ENCODE results near the gene FGF3.

The FGF3 gene

GRCh38 chr11:69818603-69819441 lies at the start of gene FGF3:
Gene FGF3 (minus strand): TSS chr11:69819416. CDS start chr11:69818933, 483 bp downstream.
- H3K36me3 ChIP-seq (ENCODE audit: control insufficient read depth in 1 of 2, insufficient read depth in 2 of 2, low read length in 2 of 2): no peaks in the 10 kb centered on the region
- no peaks in the 10 kb centered on the region for H3K9me3 ChIP-seq (ENCODE audit: control insufficient read depth in 1 of 2, low read length in 2 of 2)
- peaks cover 0 to 13% of the 10 kb centered on the region in 2 donors for H3K4me1 ChIP-seq (ENCODE audit: control insufficient read depth in 1 of 2, insufficient read depth in 2 of 2, low read length in 2 of 2)
- H3K4me3 ChIP-seq (ENCODE audit: low read depth in 1 of 2, low read length in 2 of 2): no peak within 1 kb of the TSS
- H3K27ac ChIP-seq (ENCODE audit: low read length): no peak within 1 kb of the TSS
- peaks cover 16% of the 10 kb centered on the region for H3K27me3 ChIP-seq (ENCODE audit: low read depth, low read length)

- Histone ChIP-seq H3K27me3 (ENCODE audit: low read depth, low read length) (no peaks in the 10 kb centered on the region), H3K36me3 (ENCODE audit: control insufficient read depth in 1 of 2, insufficient read depth in 2 of 2, low read length in 2 of 2) (no peaks in the 10 kb centered on the region), H3K4me1 (ENCODE audit: control insufficient read depth in 1 of 2, insufficient read depth in 2 of 2, low read length in 2 of 2) (peaks cover 0 to 5% of the 10 kb centered on the region in 2 donors), H3K27ac (ENCODE audit: low read length) (no peak overlapping the region), H3K4me3 (ENCODE audit: low read depth in 1 of 2, low read length in 2 of 2) (no peak overlapping the region), H3K9me3 (ENCODE audit: control insufficient read depth in 1 of 2, low read length in 2 of 2) (no peaks in the 10 kb centered on the region)
These were observed 49.7 kb upstream of the FGF3 start for GRCh38 chr11:69868871-69869270.

GRCh38 chr11:69868006-69868810 lies 49.0 kb upstream of the FGF3 start:
- Histone ChIP-seq H3K4me3 (ENCODE audit: low read depth in 1 of 2, low read length in 2 of 2) (no peak overlapping the region), H3K36me3 (ENCODE audit: control insufficient read depth in 1 of 2, insufficient read depth in 2 of 2, low read length in 2 of 2) (no peaks in the 10 kb centered on the region), H3K27me3 (ENCODE audit: low read depth, low read length) (no peaks in the 10 kb centered on the region), H3K4me1 (ENCODE audit: control insufficient read depth in 1 of 2, insufficient read depth in 2 of 2, low read length in 2 of 2) (peaks cover 0 to 5% of the 10 kb centered on the region in 2 donors), H3K27ac (ENCODE audit: low read length) (no peak overlapping the region), H3K9me3 (ENCODE audit: control insufficient read depth in 1 of 2, low read length in 2 of 2) (no peaks in the 10 kb centered on the region)

DNA sequence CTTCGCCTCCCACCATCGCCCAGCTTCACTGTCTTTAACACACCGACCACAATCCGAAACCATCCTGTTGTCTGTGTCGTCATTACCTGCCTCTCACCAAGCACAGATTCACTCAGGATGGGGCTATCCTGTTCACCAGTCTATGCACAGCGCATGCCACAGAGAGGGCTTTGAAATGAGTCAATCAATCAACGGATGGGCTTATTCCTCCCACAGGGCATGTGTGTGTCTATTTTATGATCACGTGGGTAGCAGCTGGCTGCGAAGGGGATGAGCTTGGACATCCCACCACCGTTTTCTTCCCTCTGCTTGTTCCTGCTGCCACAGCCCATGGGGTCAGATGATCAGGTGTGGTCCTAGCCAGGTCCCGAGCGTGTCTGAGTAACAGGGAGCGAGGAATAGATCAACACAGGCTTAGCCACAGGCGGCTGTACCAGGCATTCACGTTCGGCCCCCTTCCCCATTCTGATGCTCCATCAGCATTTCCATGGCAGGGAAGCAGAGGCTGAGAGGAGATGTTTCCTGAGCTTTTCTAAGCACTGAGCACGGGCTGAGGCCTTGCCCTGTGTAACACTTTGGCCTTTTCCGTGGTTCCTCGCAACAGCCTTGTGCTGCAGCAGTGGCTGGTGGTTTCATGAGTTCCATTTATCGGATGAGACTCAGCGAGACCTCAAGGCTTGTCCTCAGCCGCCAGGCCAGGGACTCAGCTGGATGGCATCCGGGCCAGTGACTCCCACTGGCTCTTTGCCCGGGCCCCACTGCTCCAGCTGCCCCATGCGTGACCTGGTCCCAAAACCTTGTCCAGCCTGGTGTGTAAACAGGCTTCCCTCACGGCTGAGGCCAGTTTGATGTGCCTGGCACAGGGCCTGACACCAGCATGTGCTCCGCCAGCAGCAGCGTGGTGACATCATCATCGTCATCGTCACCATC lies 48.1 kb upstream of the FGF3 start:
- H3K4me1 ChIP-seq (ENCODE audit: control insufficient read depth in 1 of 2, insufficient read depth in 2 of 2, low read length in 2 of 2): peaks cover 0 to 5% of the 10 kb centered on the region in 2 donors
- H3K9me3 ChIP-seq (ENCODE audit: control insufficient read depth in 1 of 2, low read length in 2 of 2): no peaks in the 10 kb centered on the region
- H3K27me3 ChIP-seq (ENCODE audit: low read depth, low read length): no peaks in the 10 kb centered on the region
- H3K27ac ChIP-seq (ENCODE audit: low read length): no peak overlapping the region
- no peak overlapping the region for H3K4me3 ChIP-seq (ENCODE audit: low read depth in 1 of 2, low read length in 2 of 2)
- H3K36me3 ChIP-seq (ENCODE audit: control insufficient read depth in 1 of 2, insufficient read depth in 2 of 2, low read length in 2 of 2): no peaks in the 10 kb centered on the region

DNA sequence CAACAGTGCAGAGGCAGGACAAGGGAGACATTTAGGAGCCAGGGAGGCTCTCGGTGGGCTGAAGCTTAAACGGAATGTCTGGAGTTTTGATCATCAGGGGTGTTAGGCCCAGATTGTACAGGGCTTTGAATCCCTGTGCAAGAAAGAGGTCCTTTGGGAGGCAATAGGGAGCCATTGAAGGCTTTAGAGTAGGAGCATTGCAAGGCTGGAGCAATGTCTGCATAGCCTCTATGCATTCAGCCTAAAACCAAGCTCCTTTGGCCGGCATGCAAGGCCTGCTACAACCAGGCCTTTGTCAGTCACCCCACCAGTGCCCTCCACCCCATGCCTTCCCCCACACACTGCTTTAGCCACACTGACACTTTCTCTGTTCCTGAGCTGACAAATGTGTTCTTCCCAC lies 47.4 kb upstream of the FGF3 start:
- no peak overlapping the region for H3K27ac ChIP-seq (ENCODE audit: low read length)
- H3K27me3 ChIP-seq (ENCODE audit: low read depth, low read length): no peaks in the 10 kb centered on the region
- H3K4me3 ChIP-seq (ENCODE audit: low read depth in 1 of 2, low read length in 2 of 2): no peak overlapping the region
- peaks cover 0 to 5% of the 10 kb centered on the region in 2 donors for H3K4me1 ChIP-seq (ENCODE audit: control insufficient read depth in 1 of 2, insufficient read depth in 2 of 2, low read length in 2 of 2)
- H3K36me3 ChIP-seq (ENCODE audit: control insufficient read depth in 1 of 2, insufficient read depth in 2 of 2, low read length in 2 of 2): no peaks in the 10 kb centered on the region
- no peaks in the 10 kb centered on the region for H3K9me3 ChIP-seq (ENCODE audit: control insufficient read depth in 1 of 2, low read length in 2 of 2)

DNA sequence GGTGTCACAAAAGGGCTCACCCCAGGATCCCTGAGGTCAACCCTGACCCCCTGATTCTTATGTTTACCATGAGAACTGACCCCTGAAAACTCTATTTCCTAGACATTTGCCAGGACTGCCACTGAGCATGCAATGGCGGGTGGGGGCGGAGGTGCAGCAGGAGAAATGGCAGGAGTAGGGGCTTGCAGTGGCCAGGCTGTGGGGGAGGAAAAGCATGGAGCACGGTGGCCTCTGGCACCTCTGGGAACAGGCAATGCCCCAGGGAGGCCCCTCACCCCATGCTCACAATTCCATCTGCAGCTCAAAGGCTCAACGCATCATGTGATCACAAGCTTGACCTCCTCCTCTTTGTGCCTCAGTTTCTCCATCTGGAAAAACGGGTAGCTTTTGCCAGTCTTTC lies 46.5 kb upstream of the FGF3 start:
- no peaks in the 10 kb centered on the region for H3K9me3 ChIP-seq (ENCODE audit: control insufficient read depth in 1 of 2, low read length in 2 of 2)
- H3K27ac ChIP-seq (ENCODE audit: low read length): no peak overlapping the region
- no peak overlapping the region for H3K4me3 ChIP-seq (ENCODE audit: low read depth in 1 of 2, low read length in 2 of 2)
- no peaks in the 10 kb centered on the region for H3K27me3 ChIP-seq (ENCODE audit: low read depth, low read length)
- H3K4me1 ChIP-seq (ENCODE audit: control insufficient read depth in 1 of 2, insufficient read depth in 2 of 2, low read length in 2 of 2): peaks cover 0 to 2% of the 10 kb centered on the region in 2 donors
- no peaks in the 10 kb centered on the region for H3K36me3 ChIP-seq (ENCODE audit: control insufficient read depth in 1 of 2, insufficient read depth in 2 of 2, low read length in 2 of 2)

DNA sequence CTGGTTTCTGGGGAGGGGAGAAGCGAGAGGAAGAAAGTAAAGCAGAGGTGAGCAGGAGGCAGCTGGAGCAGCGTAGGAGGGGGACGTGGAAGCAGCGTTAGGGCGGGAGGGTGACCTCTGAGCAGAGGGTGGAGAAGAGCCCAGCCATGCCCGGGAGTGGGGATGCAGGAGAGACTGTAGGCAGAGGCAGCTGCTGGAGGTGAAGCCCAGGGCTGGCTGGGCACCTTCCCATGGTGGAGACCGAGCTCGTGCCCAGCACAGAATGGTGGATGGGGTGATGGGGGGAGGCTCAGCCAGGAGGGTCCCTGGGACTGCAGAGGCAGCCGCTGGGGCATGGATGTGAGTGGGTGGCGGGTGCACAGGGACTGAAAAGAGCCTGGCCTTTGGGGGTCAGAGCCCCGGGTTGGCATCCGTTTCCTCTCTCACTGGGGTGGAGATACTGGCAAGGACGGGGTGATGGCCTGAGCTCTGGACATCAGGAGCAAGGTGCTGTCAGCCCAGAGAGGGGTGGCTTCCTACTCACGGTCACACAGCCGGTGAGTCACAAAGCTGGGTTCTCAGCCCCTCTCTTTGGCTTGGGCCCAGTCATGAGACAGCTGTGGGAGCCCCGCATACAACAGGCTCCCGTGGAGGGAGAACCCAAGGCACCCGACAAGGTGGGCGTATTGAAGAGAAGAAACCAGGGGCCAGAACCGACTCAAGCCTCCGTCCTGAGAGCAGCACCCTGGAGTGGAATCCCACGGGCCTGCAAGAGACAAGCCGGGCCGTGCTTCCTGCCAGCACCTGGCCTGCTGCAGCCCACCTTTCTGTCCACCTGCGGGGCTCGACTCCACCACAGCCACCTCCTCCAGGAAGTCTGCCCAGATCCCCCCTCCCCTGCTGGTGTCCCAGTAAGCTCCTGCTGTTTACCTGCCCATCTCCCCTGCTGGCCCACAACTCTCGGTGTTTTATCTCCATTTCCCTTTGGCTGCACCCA lies 45.8 kb upstream of the FGF3 start:
- Histone ChIP-seq H3K36me3 (ENCODE audit: control insufficient read depth in 1 of 2, insufficient read depth in 2 of 2, low read length in 2 of 2) (no peaks in the 10 kb centered on the region), H3K4me3 (ENCODE audit: low read depth in 1 of 2, low read length in 2 of 2) (no peak overlapping the region), H3K27ac (ENCODE audit: low read length) (no peak overlapping the region), H3K4me1 (ENCODE audit: control insufficient read depth in 1 of 2, insufficient read depth in 2 of 2, low read length in 2 of 2) (no peaks in the 10 kb centered on the region), H3K9me3 (ENCODE audit: control insufficient read depth in 1 of 2, low read length in 2 of 2) (no peaks in the 10 kb centered on the region), H3K27me3 (ENCODE audit: low read depth, low read length) (no peaks in the 10 kb centered on the region)

DNA sequence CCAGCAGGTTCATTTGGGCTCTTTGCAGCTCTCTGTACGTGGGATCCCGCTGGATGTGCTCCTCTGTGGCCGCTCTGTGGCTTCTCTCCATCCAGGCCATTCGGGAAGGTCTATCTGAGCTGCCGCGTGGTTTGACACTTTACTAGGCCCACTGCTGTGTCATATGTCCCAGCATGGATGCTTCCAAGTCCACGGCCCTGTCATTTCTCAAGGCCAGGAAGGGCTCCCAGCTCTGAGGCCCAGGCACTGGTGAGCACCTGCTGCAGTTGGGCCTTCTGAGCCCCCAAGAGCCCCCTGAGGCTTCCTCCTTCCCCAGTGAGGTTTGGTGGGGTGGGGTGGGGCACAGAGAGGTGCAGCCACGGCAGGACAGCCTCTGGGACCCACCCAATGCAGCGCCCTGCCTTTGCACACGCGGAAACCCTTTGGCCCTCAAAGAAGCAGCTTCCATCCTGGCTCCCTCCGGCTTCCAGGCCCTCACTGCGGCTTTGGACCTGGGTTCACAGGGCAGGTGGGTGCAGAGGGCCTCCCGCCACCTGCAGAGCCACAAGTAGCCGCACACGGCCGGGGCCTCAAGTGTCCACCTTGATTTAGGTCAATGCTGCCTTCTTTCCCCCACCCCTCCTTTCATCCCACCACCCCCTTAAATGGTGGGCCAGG lies 44.5 kb upstream of the FGF3 start:
- Histone ChIP-seq H3K4me3 (ENCODE audit: low read depth in 1 of 2, low read length in 2 of 2) (no peak overlapping the region), H3K4me1 (ENCODE audit: control insufficient read depth in 1 of 2, insufficient read depth in 2 of 2, low read length in 2 of 2) (no peaks in the 10 kb centered on the region), H3K27me3 (ENCODE audit: low read depth, low read length) (no peaks in the 10 kb centered on the region)

DNA sequence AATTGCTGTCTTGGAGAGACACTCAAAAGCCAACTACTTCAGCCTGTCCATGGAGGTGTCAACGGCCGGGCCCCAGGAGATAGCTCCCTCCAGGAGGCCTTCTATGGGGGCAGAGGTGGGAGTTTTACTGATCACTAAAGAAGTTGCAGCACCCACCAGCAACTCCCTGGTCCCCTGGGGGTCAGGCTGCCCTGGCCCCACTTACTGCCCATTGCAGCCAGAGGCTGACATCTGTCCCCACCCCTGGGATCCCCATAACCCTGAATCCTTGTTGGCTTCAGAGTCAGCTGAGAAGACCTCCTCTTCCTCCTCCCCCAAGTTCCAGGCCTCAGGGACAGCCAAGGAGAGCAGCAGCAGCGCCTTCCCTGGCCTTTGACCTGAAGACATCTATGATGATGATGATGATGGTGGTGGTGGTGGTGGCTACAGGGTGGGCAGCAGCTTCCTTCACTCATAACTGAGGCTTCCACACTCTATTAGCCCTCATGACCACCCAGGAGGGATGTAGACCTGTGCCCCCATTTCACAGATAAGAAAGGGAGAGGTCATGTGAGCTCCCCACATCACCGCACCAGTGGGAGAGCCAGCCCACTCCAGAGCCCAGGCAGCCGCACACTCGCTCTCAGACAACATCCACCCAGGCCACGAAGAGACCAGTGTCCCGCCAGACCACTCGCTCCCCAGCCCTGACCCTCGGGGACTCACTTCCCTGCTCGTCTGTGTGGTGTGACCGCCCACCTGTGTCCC lies 43.8 kb upstream of the FGF3 start:
- Histone ChIP-seq H3K4me3 (ENCODE audit: low read depth in 1 of 2, low read length in 2 of 2) (no peak overlapping the region), H3K9me3 (ENCODE audit: control insufficient read depth in 1 of 2, low read length in 2 of 2) (no peaks in the 10 kb centered on the region), H3K36me3 (ENCODE audit: control insufficient read depth in 1 of 2, insufficient read depth in 2 of 2, low read length in 2 of 2) (no peaks in the 10 kb centered on the region), H3K4me1 (ENCODE audit: control insufficient read depth in 1 of 2, insufficient read depth in 2 of 2, low read length in 2 of 2) (no peaks in the 10 kb centered on the region), H3K27ac (ENCODE audit: low read length) (no peak overlapping the region), H3K27me3 (ENCODE audit: low read depth, low read length) (no peaks in the 10 kb centered on the region)

More for the DNA sequence above, 44.5 kb upstream of the FGF3 start:
- H3K36me3 ChIP-seq (ENCODE audit: control insufficient read depth in 1 of 2, insufficient read depth in 2 of 2, low read length in 2 of 2): no peaks in the 10 kb centered on the region
- no peak overlapping the region for H3K27ac ChIP-seq (ENCODE audit: low read length)
- H3K9me3 ChIP-seq (ENCODE audit: control insufficient read depth in 1 of 2, low read length in 2 of 2): no peaks in the 10 kb centered on the region
